ENCODE data around the gene MED26.

Gene MED26

DNA sequence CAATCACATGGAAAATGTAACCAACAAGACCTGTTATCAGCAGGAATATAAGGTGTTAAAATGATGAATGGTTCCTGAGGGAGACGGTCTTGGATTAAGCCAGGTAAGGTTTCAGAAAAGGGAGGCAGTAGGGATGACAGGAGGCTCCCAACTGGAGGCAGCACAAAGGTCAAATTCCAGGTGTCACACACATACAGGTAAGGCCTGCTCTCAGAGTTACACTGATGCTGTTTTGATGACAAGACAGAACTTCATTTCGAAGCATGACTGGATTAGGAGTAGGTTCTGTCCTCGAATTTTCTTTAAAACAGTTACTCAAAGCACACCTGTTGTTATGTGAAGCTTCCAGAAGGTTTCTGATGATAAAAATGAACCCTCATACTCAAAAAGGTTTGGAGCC is 7.4 kb downstream of the MED26 start:
- no peaks in the 10 kb centered on the region for H3K9me3 ChIP-seq (ENCODE audit: insufficient read depth, low read length, severe bottlenecking)
- no peak overlapping the region for H3K4me2 ChIP-seq (ENCODE audit: insufficient read depth, low read length)
- no peak overlapping the region for H2AFZ ChIP-seq (ENCODE audit: low read depth, low read length)
- H4K20me1 ChIP-seq (ENCODE audit: insufficient read depth, low read length), result peaks cover 100% of the 10 kb centered on the region
- H3K36me3 ChIP-seq (ENCODE audit: insufficient read depth, low read length), result peaks cover 32% of the 10 kb centered on the region
- H3K4me3 ChIP-seq (ENCODE audit: low read depth in 1 of 2, low read length in 2 of 2), result no peak overlapping the region
- H3K27me3 ChIP-seq (ENCODE audit: insufficient read depth, low read length, poor library complexity), result no peaks in the 10 kb centered on the region
- H3K79me2 ChIP-seq (ENCODE audit: insufficient read depth, low read length), result peaks cover 100% of the 10 kb centered on the region
- TF ChIP-seq EZH2 (IDR thresholded peaks at IDR 0.05; ENCODE audit: borderline replicate concordance, low read depth, low read length, severe bottlenecking), result no peak
- TF ChIP-seq, protein P1, sequence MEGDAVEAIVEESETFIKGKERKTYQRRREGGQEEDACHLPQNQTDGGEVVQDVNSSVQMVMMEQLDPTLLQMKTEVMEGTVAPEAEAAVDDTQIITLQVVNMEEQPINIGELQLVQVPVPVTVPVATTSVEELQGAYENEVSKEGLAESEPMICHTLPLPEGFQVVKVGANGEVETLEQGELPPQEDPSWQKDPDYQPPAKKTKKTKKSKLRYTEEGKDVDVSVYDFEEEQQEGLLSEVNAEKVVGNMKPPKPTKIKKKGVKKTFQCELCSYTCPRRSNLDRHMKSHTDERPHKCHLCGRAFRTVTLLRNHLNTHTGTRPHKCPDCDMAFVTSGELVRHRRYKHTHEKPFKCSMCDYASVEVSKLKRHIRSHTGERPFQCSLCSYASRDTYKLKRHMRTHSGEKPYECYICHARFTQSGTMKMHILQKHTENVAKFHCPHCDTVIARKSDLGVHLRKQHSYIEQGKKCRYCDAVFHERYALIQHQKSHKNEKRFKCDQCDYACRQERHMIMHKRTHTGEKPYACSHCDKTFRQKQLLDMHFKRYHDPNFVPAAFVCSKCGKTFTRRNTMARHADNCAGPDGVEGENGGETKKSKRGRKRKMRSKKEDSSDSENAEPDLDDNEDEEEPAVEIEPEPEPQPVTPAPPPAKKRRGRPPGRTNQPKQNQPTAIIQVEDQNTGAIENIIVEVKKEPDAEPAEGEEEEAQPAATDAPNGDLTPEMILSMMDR (IDR thresholded peaks at IDR 0.05; ENCODE audit: borderline replicate concordance, extremely low read depth, low read length, poor library complexity, severe bottlenecking), result no peak
- no peak overlapping the region for H3K27ac ChIP-seq (ENCODE audit: low read length)
- no peak overlapping the region for H3K9ac ChIP-seq (ENCODE audit: low read depth, low read length)
- no peak for DNase-seq
- peaks cover 4% of the 10 kb centered on the region for H3K4me1 ChIP-seq (ENCODE audit: insufficient read depth, low read length)
- ATAC-seq (ENCODE audit: insufficient read depth, low read depth), result no peak

DNA sequence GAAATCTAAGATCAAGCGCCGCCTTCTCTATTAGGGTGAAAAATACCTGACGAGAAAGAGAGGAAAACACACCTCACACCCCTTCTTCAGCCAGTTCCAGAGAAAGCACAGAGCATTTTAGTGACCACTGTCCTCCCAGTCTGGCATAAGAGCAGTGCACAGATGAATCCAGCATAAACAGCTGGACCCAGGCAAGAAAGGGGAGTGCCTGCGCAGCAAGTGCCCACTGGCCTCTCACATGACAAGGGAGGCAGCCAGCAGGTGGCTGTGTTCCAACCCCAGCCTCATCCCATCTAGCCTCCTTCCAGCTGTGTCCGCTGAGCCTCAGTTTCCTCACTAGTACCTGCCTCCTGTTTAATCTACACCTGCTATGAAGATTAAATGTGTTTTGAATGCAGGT is 8.0 kb downstream of the MED26 start:
- ATAC-seq (ENCODE audit: insufficient read depth, low read depth), result no peak
- TF ChIP-seq, protein P1 (IDR thresholded peaks at IDR 0.05; ENCODE audit: borderline replicate concordance, extremely low read depth, low read length, poor library complexity, severe bottlenecking), result no peak
- no peak for TF ChIP-seq EZH2 (IDR thresholded peaks at IDR 0.05; ENCODE audit: borderline replicate concordance, low read depth, low read length, severe bottlenecking)
- H3K9ac ChIP-seq (ENCODE audit: low read depth, low read length), result no peak overlapping the region
- no peaks in the 10 kb centered on the region; the same call in 1 of the 2 replicates for H3K4me1 ChIP-seq (ENCODE audit: insufficient read depth, low read length)
- H3K36me3 ChIP-seq (ENCODE audit: insufficient read depth, low read length), result peaks cover 27% of the 10 kb centered on the region
- H3K4me2 ChIP-seq (ENCODE audit: insufficient read depth, low read length), result no peak overlapping the region
- H3K4me3 ChIP-seq (ENCODE audit: low read depth in 1 of 2, low read length in 2 of 2), result no peak overlapping the region
- H4K20me1 ChIP-seq (ENCODE audit: insufficient read depth, low read length), result peaks cover 97% of the 10 kb centered on the region
- DNase-seq, result no peak
- H3K79me2 ChIP-seq (ENCODE audit: insufficient read depth, low read length), result peaks cover 100% of the 10 kb centered on the region
- H3K27me3 ChIP-seq (ENCODE audit: insufficient read depth, low read length, poor library complexity), result no peaks in the 10 kb centered on the region
- no peaks in the 10 kb centered on the region for H3K9me3 ChIP-seq (ENCODE audit: insufficient read depth, low read length, severe bottlenecking)
- H3K27ac ChIP-seq (ENCODE audit: low read length), result no peak overlapping the region
- no peak overlapping the region for H2AFZ ChIP-seq (ENCODE audit: low read depth, low read length)

DNA sequence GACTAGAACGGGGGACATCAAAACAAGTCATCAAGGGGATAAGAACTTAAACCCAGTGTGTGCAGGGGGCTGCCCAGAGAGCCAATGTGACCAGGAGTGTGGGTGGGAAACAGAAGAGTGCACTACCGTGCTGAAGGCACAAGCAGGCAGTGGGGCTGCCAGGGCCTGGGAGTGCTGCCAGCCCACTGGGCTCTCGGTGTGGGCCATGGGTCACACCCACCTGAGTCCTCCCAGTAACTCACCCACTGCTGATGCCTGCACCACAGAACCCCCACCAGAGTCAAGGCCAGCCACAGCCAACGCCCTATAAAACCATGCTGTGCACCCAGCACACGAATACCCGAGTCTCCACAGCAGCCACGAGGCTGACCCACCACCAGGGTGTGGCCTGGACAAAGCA is 8.5 kb downstream of the MED26 start:
- Histone ChIP-seq H3K4me2 (ENCODE audit: insufficient read depth, low read length) (no peak overlapping the region), H3K4me1 (ENCODE audit: insufficient read depth, low read length) (no peaks in the 10 kb centered on the region; the same call in 1 of the 2 replicates), H3K27ac (ENCODE audit: low read length) (no peak overlapping the region; the same call in 1 of the 2 replicates), H3K9ac (ENCODE audit: low read depth, low read length) (no peak overlapping the region), H3K9me3 (ENCODE audit: insufficient read depth, low read length, severe bottlenecking) (no peaks in the 10 kb centered on the region), H3K36me3 (ENCODE audit: insufficient read depth, low read length) (peaks cover 21% of the 10 kb centered on the region), H3K4me3 (ENCODE audit: low read depth in 1 of 2, low read length in 2 of 2) (no peak overlapping the region), H2AFZ (ENCODE audit: low read depth, low read length) (no peak overlapping the region), H3K79me2 (ENCODE audit: insufficient read depth, low read length) (peaks cover 100% of the 10 kb centered on the region), H4K20me1 (ENCODE audit: insufficient read depth, low read length) (peaks cover 97% of the 10 kb centered on the region), H3K27me3 (ENCODE audit: insufficient read depth, low read length, poor library complexity) (no peaks in the 10 kb centered on the region)
- TF ChIP-seq, protein P1 (IDR thresholded peaks at IDR 0.05; ENCODE audit: borderline replicate concordance, extremely low read depth, low read length, poor library complexity, severe bottlenecking), result no peak
- TF ChIP-seq EZH2 (IDR thresholded peaks at IDR 0.05; ENCODE audit: borderline replicate concordance, low read depth, low read length, severe bottlenecking), result no peak
- ATAC-seq (ENCODE audit: insufficient read depth, low read depth) (no peak), DNase-seq (no peak)

DNA sequence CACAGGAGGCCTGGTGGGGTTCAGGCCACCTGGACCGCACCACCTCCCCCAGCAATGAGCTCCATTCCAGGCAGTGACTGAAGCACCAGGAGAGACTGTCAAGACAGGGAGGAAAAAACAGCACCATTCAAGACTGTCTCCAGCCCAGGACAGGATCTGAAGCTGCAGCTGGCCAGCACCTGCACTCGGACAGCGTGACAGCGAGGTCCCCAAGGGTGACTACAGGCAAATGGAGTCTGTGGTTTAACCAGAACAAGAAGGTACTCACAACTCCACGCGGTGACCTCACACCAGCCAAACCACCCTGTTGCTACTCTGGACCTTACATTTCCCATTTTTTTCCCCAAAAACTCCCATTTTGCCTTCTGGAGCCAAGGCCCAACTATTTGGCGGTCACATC is 9.8 kb downstream of the MED26 start:
- peaks cover 95% of the 10 kb centered on the region for H4K20me1 ChIP-seq (ENCODE audit: insufficient read depth, low read length)
- H2AFZ ChIP-seq (ENCODE audit: low read depth, low read length), result no peak overlapping the region
- H3K79me2 ChIP-seq (ENCODE audit: insufficient read depth, low read length), result peaks cover 100% of the 10 kb centered on the region
- no peaks in the 10 kb centered on the region; the same call in 1 of the 2 replicates for H3K4me1 ChIP-seq (ENCODE audit: insufficient read depth, low read length)
- TF ChIP-seq, protein P1 (IDR thresholded peaks at IDR 0.05; ENCODE audit: borderline replicate concordance, extremely low read depth, low read length, poor library complexity, severe bottlenecking), result no peak
- TF ChIP-seq EZH2 (IDR thresholded peaks at IDR 0.05; ENCODE audit: borderline replicate concordance, low read depth, low read length, severe bottlenecking), result no peak
- no peaks in the 10 kb centered on the region for H3K27me3 ChIP-seq (ENCODE audit: insufficient read depth, low read length, poor library complexity)
- ATAC-seq (ENCODE audit: insufficient read depth, low read depth), result no peak
- no peak overlapping the region for H3K27ac ChIP-seq (ENCODE audit: low read length)
- DNase-seq, result no peak
- no peak overlapping the region for H3K4me3 ChIP-seq (ENCODE audit: low read depth in 1 of 2, low read length in 2 of 2)
- H3K9ac ChIP-seq (ENCODE audit: low read depth, low read length), result no peak overlapping the region
- peaks cover 10% of the 10 kb centered on the region for H3K36me3 ChIP-seq (ENCODE audit: insufficient read depth, low read length)
- H3K9me3 ChIP-seq (ENCODE audit: insufficient read depth, low read length, severe bottlenecking), result no peaks in the 10 kb centered on the region
- no peak overlapping the region for H3K4me2 ChIP-seq (ENCODE audit: insufficient read depth, low read length)
